GM10266 (cell line): ENCODE results near the gene TENM4.

ENCODE experiments used
- DNase-seq: peaks from one replicate; pipeline ENCODE4 v3.0.0; 2012; ENCODE audit errors: extremely low spot score
- CTCF ChIP-seq: IDR thresholded peaks from 2 replicates; pipeline ENCODE4 v1.5.1; 2012; ENCODE audit warnings: mild to moderate bottlenecking, low read depth; ENCODE audit not compliant: control insufficient read depth, insufficient read depth; ENCODE audit errors: missing control alignments

Gene TENM4

DNA sequence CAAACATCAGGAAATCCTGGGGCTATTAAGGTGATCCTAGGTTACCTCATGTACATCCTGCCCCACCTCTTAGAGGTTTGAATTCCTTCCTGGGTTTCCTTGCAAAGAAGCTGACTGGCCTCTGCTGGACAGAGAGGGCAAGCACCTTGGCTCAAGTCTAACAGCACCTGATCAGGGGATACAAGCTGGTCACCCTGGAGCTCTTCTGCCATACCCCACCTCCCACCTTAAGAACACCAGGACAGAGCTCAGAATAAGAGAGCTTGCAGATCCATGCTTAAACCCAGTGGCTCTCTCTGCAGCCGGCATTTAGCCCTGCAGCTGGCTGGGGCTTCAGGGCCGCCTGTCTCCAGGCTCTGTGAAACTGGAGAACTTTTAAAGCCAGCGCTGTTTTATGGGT is 479.6 kb downstream of the TENM4 start:
- DNase-seq, result no peak
- no peak for TF ChIP-seq CTCF

GRCh38 chr11:78958444-78958843 is 482.4 kb downstream of the TENM4 start:
- TF ChIP-seq CTCF, result no peak
- DNase-seq, result no peak

GRCh38 chr11:78957476-78958245 is 483.2 kb downstream of the TENM4 start:
- no peak for TF ChIP-seq CTCF

DNA sequence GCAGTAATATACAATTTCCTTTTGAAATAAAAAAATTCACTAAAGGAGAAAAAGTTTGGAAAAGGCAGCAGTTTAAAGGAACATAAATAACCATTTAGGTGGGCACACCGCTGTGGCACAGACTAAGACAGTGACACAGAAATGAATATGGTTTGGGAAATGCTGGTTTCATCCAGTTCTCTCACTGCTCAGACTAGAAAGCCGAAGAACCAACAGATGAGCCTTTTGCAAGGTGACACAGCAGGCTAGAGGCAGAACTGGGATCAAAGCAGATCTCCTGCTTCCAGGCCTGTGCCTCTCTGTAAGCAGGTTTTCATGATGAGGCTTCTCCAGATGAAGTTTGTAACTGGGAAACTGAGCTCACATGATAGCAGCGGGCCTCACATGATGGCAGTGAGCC is 486.1 kb downstream of the TENM4 start:
- no peak for TF ChIP-seq CTCF
- DNase-seq, result no peak

More at GRCh38 chr11:78957476-78958245, 483.2 kb downstream of the TENM4 start:
- DNase-seq, result no peak

- DNase-seq, result no peak
- no peak for TF ChIP-seq CTCF
Measured at GRCh38 chr11:78954261-78954660, 486.6 kb downstream of the TENM4 start.

- no peak for TF ChIP-seq CTCF
- DNase-seq, result no peak
Measured at GRCh38 chr11:78952890-78953289, 487.9 kb downstream of the TENM4 start.

DNA sequence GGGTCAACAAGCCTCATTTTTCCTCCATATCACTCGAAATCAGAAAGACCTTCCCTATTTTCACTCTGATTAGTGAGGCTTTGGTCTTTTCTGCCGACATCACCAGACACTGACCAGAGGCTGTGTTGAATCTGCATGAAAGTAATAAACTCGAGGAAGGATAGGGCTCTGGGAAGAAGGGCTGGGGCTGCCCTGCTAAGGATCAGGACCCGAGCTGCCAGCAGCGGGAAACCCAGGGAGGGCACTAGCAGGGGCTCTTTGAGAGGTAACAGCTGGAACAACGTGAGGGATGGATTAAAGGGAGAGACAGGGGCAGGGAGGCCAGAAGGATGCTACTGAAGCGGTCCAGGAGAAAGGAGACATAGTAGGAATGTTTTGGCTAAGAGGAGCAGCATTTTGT is 488.7 kb downstream of the TENM4 start:
- no peak for DNase-seq
- no peak for TF ChIP-seq CTCF
